Measurements from ENCODE around the gene DSCAM.

DNA sequence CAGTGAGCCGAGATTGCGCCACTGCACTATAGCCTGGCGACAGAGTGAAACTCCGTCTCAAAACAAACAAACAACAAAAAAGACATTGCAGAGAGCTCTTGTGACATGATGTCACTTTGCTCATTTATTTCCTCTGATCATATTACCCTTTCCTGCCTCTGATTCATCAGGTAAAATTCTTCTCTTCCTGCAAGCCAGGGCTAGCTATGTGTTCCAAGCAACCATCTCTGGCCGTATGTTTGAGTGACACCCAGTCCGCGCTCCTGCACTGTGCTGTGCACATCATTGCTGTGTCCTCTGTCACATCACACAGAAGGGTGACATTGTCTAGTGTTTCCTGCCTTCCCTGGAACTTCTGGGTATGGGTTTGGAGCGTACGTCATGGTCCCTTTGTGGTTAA, 728.4 kb downstream of the DSCAM start:
- TF ChIP-seq, protein P1, sequence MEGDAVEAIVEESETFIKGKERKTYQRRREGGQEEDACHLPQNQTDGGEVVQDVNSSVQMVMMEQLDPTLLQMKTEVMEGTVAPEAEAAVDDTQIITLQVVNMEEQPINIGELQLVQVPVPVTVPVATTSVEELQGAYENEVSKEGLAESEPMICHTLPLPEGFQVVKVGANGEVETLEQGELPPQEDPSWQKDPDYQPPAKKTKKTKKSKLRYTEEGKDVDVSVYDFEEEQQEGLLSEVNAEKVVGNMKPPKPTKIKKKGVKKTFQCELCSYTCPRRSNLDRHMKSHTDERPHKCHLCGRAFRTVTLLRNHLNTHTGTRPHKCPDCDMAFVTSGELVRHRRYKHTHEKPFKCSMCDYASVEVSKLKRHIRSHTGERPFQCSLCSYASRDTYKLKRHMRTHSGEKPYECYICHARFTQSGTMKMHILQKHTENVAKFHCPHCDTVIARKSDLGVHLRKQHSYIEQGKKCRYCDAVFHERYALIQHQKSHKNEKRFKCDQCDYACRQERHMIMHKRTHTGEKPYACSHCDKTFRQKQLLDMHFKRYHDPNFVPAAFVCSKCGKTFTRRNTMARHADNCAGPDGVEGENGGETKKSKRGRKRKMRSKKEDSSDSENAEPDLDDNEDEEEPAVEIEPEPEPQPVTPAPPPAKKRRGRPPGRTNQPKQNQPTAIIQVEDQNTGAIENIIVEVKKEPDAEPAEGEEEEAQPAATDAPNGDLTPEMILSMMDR (conservative IDR thresholded peaks at IDR 0.05; ENCODE audit: low read depth in 2 of 2), result no peak
- no peak for TF ChIP-seq EZH2 (IDR thresholded peaks at IDR 0.05; ENCODE audit: low read depth, unreplicated experiment)
- TF ChIP-seq CREB1 (CRISPR knock-in tag; IDR thresholded peaks at IDR 0.05; ENCODE audit: low read depth), result no peak
- TF ChIP-seq EZH2phosphoT487 (IDR thresholded peaks at IDR 0.05; ENCODE audit: unreplicated experiment), result no peak
- no peak for TF ChIP-seq POLR2AphosphoS5 (IDR thresholded peaks at IDR 0.05; ENCODE audit: low read depth)
- TF ChIP-seq, protein P2, sequence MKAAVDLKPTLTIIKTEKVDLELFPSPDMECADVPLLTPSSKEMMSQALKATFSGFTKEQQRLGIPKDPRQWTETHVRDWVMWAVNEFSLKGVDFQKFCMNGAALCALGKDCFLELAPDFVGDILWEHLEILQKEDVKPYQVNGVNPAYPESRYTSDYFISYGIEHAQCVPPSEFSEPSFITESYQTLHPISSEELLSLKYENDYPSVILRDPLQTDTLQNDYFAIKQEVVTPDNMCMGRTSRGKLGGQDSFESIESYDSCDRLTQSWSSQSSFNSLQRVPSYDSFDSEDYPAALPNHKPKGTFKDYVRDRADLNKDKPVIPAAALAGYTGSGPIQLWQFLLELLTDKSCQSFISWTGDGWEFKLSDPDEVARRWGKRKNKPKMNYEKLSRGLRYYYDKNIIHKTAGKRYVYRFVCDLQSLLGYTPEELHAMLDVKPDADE (IDR thresholded peaks at IDR 0.05), result no peak
- TF ChIP-seq, protein P3, sequence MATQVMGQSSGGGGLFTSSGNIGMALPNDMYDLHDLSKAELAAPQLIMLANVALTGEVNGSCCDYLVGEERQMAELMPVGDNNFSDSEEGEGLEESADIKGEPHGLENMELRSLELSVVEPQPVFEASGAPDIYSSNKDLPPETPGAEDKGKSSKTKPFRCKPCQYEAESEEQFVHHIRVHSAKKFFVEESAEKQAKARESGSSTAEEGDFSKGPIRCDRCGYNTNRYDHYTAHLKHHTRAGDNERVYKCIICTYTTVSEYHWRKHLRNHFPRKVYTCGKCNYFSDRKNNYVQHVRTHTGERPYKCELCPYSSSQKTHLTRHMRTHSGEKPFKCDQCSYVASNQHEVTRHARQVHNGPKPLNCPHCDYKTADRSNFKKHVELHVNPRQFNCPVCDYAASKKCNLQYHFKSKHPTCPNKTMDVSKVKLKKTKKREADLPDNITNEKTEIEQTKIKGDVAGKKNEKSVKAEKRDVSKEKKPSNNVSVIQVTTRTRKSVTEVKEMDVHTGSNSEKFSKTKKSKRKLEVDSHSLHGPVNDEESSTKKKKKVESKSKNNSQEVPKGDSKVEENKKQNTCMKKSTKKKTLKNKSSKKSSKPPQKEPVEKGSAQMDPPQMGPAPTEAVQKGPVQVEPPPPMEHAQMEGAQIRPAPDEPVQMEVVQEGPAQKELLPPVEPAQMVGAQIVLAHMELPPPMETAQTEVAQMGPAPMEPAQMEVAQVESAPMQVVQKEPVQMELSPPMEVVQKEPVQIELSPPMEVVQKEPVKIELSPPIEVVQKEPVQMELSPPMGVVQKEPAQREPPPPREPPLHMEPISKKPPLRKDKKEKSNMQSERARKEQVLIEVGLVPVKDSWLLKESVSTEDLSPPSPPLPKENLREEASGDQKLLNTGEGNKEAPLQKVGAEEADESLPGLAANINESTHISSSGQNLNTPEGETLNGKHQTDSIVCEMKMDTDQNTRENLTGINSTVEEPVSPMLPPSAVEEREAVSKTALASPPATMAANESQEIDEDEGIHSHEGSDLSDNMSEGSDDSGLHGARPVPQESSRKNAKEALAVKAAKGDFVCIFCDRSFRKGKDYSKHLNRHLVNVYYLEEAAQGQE (IDR thresholded peaks at IDR 0.05; ENCODE audit: unreplicated experiment), result no peak
- no peak for TF ChIP-seq ZNF114 (CRISPR knock-in tag; IDR thresholded peaks at IDR 0.05)
- TF ChIP-seq JUNB (IDR thresholded peaks at IDR 0.05; ENCODE audit: unreplicated experiment), result no peak
- no peak for TF ChIP-seq ZNF331 (CRISPR knock-in tag; IDR thresholded peaks at IDR 0.05; ENCODE audit: low read depth)
- no peak for TF ChIP-seq STAT1 (IDR thresholded peaks at IDR 0.05; ENCODE audit: unreplicated experiment)
- TF ChIP-seq, protein P4, sequence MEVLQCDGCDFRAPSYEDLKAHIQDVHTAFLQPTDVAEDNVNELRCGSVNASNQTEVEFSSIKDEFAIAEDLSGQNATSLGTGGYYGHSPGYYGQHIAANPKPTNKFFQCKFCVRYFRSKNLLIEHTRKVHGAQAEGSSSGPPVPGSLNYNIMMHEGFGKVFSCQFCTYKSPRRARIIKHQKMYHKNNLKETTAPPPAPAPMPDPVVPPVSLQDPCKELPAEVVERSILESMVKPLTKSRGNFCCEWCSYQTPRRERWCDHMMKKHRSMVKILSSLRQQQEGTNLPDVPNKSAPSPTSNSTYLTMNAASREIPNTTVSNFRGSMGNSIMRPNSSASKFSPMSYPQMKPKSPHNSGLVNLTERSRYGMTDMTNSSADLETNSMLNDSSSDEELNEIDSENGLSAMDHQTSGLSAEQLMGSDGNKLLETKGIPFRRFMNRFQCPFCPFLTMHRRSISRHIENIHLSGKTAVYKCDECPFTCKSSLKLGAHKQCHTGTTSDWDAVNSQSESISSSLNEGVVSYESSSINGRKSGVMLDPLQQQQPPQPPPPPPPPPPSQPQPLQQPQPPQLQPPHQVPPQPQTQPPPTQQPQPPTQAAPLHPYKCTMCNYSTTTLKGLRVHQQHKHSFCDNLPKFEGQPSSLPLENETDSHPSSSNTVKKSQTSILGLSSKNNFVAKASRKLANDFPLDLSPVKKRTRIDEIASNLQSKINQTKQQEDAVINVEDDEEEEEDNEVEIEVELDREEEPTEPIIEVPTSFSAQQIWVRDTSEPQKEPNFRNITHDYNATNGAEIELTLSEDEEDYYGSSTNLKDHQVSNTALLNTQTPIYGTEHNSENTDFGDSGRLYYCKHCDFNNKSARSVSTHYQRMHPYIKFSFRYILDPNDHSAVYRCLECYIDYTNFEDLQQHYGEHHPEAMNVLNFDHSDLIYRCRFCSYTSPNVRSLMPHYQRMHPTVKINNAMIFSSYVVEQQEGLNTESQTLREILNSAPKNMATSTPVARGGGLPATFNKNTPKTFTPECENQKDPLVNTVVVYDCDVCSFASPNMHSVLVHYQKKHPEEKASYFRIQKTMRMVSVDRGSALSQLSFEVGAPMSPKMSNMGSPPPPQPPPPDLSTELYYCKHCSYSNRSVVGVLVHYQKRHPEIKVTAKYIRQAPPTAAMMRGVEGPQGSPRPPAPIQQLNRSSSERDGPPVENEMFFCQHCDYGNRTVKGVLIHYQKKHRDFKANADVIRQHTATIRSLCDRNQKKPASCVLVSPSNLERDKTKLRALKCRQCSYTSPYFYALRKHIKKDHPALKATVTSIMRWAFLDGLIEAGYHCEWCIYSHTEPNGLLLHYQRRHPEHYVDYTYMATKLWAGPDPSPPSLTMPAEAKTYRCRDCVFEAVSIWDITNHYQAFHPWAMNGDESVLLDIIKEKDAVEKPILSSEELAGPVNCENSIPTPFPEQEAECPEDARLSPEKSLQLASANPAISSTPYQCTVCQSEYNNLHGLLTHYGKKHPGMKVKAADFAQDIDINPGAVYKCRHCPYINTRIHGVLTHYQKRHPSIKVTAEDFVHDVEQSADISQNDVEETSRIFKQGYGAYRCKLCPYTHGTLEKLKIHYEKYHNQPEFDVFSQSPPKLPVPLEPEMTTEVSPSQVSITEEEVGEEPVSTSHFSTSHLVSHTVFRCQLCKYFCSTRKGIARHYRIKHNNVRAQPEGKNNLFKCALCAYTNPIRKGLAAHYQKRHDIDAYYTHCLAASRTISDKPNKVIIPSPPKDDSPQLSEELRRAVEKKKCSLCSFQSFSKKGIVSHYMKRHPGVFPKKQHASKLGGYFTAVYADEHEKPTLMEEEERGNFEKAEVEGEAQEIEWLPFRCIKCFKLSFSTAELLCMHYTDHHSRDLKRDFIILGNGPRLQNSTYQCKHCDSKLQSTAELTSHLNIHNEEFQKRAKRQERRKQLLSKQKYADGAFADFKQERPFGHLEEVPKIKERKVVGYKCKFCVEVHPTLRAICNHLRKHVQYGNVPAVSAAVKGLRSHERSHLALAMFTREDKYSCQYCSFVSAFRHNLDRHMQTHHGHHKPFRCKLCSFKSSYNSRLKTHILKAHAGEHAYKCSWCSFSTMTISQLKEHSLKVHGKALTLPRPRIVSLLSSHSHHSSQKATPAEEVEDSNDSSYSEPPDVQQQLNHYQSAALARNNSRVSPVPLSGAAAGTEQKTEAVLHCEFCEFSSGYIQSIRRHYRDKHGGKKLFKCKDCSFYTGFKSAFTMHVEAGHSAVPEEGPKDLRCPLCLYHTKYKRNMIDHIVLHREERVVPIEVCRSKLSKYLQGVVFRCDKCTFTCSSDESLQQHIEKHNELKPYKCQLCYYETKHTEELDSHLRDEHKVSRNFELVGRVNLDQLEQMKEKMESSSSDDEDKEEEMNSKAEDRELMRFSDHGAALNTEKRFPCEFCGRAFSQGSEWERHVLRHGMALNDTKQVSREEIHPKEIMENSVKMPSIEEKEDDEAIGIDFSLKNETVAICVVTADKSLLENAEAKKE (CRISPR knock-in tag; IDR thresholded peaks at IDR 0.05), result no peak

Data from GM23338 (cell line).